Right atrium auricular region (tissue), 2 donors: ENCODE measurements around the gene GNG7. TPM values are rescaled to one million over a fixed set of nuclear protein-coding genes. Genes with fewer than 3 reads are reported as not detected.

Experiments used
- DNase-seq: peaks from one replicate; pipeline ENCODE4 v3.0.0-alpha.2; 2019; ENCODE audit warnings: low spot score
- H3K27ac ChIP-seq, 2 donors: fragments of 200-600 bp; sonication (generic); 1 replicate in 1 of 2; 2 replicates in 1 of 2; pipeline ENCODE4 v1.5.1; 2016 to 2019
- H3K27me3 ChIP-seq, 2 donors: fragments of 200-600 bp; sonication (generic); one replicate each; pipeline versions ENCODE4 v1.5.1 to v1.6.0; 2017 to 2019
- H3K36me3 ChIP-seq: fragments of 200-600 bp; sonication (generic); one replicate; pipeline ENCODE4 v1.5.1; 2016
- H3K4me1 ChIP-seq, 2 donors: fragments of 200-600 bp; sonication (generic); one replicate each; pipeline versions ENCODE4 v1.5.1 to v1.6.0; 2017 to 2019
- H3K4me3 ChIP-seq, 2 donors: fragments of 200-600 bp; sonication (generic); 1 replicate in 1 of 2; 2 replicates in 1 of 2; pipeline ENCODE4 v1.5.1; 2017 to 2019; ENCODE audit warnings: mild to moderate bottlenecking in 1 of 2, moderate library complexity in 1 of 2
- H3K9me3 ChIP-seq, 2 donors: fragments of 200-600 bp; sonication (generic); one replicate each; pipeline ENCODE4 v1.5.1; 2019
- total RNA-seq, 2 donors: library from RNA; depleted of rRNA; stranded (reverse); fragments of >200 nt; gene quantifications; one replicate each; pipeline ENCODE4 v1.1.0, GENCODE V29; 2016
- TF ChIP-seq, protein P1 (sequence below), 2 donors: fragments of 200-600 bp; sonication (generic); IDR thresholded peaks; one replicate each; pipeline ENCODE4 v1.5.1; 2019; ENCODE audit warnings: antibody characterized with exemption in 2 of 2

Gene GNG7
- total RNA-seq, 2 donors from 2014 or later, result 18.0 to 22.8 TPM

DNA sequence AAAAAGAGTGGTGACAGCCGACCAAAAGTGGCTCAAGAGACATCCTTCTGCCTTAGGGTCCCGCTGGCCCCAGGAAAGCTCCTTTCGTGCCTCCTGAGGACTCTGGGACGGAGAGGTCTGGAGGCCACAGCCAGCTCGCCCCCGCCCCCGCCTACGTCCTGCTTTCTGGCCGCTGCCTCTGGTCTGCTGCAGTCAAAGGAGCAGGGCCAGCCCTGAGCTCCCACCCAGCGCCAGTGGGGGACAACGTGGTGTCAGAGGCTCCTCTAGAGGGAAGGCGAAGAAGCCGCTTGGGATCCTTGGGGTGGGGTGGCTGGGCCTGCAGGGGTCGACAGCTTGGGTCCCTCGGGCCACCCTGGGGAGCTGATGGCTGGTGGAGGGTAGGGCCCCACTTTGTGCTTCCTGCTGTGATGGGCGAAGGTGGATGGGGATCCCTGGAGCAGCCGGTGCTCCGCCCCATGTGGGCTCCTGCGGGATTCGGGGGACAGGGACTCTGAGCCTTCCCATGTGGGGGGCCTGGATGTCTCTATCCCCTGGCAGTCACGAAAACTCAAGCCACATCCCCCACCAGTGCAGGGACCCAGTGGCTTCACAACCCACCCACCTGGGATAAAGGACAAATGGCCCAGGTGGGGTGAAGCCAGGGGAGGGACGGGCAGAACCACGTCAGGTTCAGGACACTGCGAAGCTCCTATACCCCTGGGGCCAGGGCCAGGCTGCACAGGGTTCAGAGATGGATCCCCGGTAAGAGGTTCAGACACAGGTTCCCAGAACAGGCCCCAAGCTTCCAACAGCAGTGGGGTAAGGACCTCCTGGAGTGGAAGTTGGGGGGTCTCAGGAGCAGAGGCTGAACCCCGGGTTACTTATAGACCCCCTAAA lies 27.7 kb upstream of the GNG7 start:
- Histone ChIP-seq H3K36me3 (peaks cover 5% of the 10 kb centered on the region), H3K4me3 (no peak overlapping the region), H3K9me3 (no peaks in the 10 kb centered on the region), H3K27me3 (no peaks in the 10 kb centered on the region), H3K4me1 (no peaks in the 10 kb centered on the region), H3K27ac (no peak overlapping the region)
- no peak for DNase-seq
- TF ChIP-seq, protein P1, sequence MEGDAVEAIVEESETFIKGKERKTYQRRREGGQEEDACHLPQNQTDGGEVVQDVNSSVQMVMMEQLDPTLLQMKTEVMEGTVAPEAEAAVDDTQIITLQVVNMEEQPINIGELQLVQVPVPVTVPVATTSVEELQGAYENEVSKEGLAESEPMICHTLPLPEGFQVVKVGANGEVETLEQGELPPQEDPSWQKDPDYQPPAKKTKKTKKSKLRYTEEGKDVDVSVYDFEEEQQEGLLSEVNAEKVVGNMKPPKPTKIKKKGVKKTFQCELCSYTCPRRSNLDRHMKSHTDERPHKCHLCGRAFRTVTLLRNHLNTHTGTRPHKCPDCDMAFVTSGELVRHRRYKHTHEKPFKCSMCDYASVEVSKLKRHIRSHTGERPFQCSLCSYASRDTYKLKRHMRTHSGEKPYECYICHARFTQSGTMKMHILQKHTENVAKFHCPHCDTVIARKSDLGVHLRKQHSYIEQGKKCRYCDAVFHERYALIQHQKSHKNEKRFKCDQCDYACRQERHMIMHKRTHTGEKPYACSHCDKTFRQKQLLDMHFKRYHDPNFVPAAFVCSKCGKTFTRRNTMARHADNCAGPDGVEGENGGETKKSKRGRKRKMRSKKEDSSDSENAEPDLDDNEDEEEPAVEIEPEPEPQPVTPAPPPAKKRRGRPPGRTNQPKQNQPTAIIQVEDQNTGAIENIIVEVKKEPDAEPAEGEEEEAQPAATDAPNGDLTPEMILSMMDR (IDR thresholded peaks at IDR 0.05), result no peak

DNA sequence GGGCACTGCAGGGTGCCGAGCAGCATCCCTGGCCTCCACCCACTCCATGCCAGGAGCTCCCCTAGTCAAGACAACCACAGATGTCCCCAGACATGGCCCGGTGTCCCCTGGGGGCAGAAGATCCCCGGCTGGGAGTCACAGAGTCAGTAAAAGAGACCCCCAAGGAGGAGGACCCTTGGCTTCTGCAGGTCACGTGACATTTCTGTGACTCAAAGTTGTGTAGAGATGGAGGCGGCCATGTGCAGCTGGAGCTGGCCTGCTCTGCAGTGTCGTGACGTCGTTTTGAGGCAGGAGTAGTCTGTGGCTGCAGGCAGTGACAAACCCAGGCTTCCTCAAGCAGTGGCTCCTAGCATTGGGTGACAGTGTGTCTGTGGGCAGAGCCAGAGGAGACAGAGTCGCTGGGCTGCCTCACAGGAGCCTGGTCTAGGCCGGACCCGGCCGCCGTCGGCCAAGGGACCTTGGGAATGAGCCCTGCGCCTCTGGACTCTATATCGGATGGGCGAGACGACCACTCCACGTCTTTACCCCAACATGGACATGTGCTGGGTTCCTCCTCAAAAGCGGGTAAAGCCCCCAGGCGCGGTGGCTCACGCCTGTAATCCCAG lies 26.4 kb upstream of the GNG7 start:
- Histone ChIP-seq H3K27me3 (no peaks in the 10 kb centered on the region), H3K36me3 (no peaks in the 10 kb centered on the region), H3K4me1 (peaks cover 0 to 3% of the 10 kb centered on the region in 2 donors), H3K9me3 (no peaks in the 10 kb centered on the region), H3K4me3 (no peak overlapping the region), H3K27ac (no peak overlapping the region)
- TF ChIP-seq, protein P1 (IDR thresholded peaks at IDR 0.05), result no peak
- no peak for DNase-seq

- no peak for DNase-seq
- Histone ChIP-seq H3K27ac (no peak overlapping the region), H3K27me3 (no peaks in the 10 kb centered on the region), H3K36me3 (no peaks in the 10 kb centered on the region), H3K4me3 (no peak overlapping the region), H3K9me3 (no peaks in the 10 kb centered on the region), H3K4me1 (peaks cover 0 to 16% of the 10 kb centered on the region in 2 donors)
- TF ChIP-seq, protein P1 (IDR thresholded peaks at IDR 0.05), result no peak
Measured at GRCh38 chr19:2727640-2727944, 25.1 kb upstream of the GNG7 start.

DNA sequence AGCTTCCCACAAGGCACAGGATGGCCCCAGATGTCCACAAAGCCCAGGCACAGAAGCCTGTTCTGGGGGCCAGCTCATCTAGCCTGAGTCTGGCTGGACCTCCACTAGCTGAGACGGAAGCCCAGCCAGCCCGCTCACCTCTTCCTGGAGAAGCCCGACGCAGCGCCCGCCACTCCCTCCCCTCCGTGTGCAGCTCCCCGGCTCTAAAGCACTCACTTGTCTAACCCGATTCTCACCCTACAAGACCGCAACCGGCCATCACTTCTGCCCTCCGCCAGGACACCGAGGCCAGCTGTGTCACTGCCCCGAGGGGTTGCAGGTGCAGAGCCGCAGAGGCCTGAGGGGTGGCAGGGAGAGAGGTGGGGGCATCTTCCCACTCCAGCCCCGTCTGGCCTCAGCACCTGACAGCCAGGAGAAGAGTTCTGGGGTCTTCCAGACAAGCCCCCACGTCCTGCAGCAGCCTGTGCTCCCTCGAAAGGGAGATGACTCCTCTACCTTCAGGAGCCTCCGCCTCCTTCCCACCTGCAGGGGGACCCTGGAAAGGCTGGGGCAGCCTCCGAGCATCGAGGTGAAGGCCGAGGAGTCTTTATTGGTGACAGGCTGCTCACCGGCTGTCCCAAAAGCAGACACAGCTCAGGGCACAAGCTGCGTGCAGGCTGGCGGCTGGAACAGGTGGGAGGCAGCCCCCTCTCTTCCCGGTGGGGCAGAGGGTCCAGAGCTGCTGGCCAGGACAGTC lies 24.6 kb upstream of the GNG7 start:
- no peak for DNase-seq
- Histone ChIP-seq H3K27ac (no peak overlapping the region), H3K36me3 (no peaks in the 10 kb centered on the region), H3K4me3 (no peak overlapping the region), H3K4me1 (peaks cover 0 to 21% of the 10 kb centered on the region in 2 donors), H3K9me3 (no peaks in the 10 kb centered on the region), H3K27me3 (no peaks in the 10 kb centered on the region)
- TF ChIP-seq, protein P1 (IDR thresholded peaks at IDR 0.05), result no peak

- Histone ChIP-seq H3K27me3 (no peaks in the 10 kb centered on the region), H3K4me3 (no peak overlapping the region), H3K9me3 (no peaks in the 10 kb centered on the region), H3K27ac (no peak overlapping the region), H3K36me3 (no peaks in the 10 kb centered on the region), H3K4me1 (peaks cover 0 to 27% of the 10 kb centered on the region in 2 donors)
- no peak for DNase-seq
- TF ChIP-seq, protein P1 (IDR thresholded peaks at IDR 0.05), result no peak
Measured at GRCh38 chr19:2726160-2726855, 23.8 kb upstream of the GNG7 start.
